H1 (cell line): ENCODE measurements around the gene KRT12. TPM values are rescaled to one million over a fixed set of nuclear protein-coding genes. Genes with fewer than 3 reads are reported as not detected.

ENCODE experiments used
- CTCF ChIA-PET: fragments of 300-600 bp; sonication (Branson Sonifier 250); formaldehyde crosslinking; loops from one replicate; lab custom pipeline; 2021; ENCODE audit not compliant: partially characterized antibody; lab: Charles Lee
- POLR2A ChIA-PET: fragments of 300-600 bp; sonication (Branson Sonifier 250); formaldehyde crosslinking; loops from one replicate; lab custom pipeline; 2021; ENCODE audit warnings: inconsistent platforms; ENCODE audit not compliant: partially characterized antibody; lab: Charles Lee
- DNase-seq, 2 experiments: peaks; one replicate each; pipeline versions ENCODE4 v3.0.0 to v3.0.0-alpha.2; 2010 to 2022; ENCODE audit warnings: low spot score in 2 of 2, low read depth in 1 of 2, mixed read lengths in 1 of 2
- FAIRE-seq: peaks from 2 replicates; lab custom pipeline; 2011; peaks lifted over from hg19 to GRCh38; lab: Jason Lieb, UNC
- H2AFZ ChIP-seq: 2 replicates; pipeline ENCODE4 v1.8.1; 2012; ENCODE audit warnings: low read length, inconsistent platforms
- H2AK5ac ChIP-seq: 2 replicates; pipeline ENCODE4 v1.6.1; 2013; ENCODE audit warnings: low read depth, low read length
- H2BK120ac ChIP-seq: replicated peaks from 2 replicates; pipeline ENCODE3; 2013; ENCODE audit warnings: low read depth, low read length, inconsistent platforms
- H2BK12ac ChIP-seq: 2 replicates; pipeline ENCODE4 v1.6.1; 2013; ENCODE audit warnings: low read depth, low read length
- H2BK15ac ChIP-seq: 2 replicates; pipeline ENCODE4 v1.6.1; 2013; ENCODE audit warnings: low read length
- H2BK20ac ChIP-seq: 2 replicates; pipeline ENCODE4 v1.6.1; 2013; ENCODE audit warnings: low read length
- H2BK5ac ChIP-seq: 2 replicates; pipeline ENCODE4 v1.6.1; 2013; ENCODE audit warnings: low read depth, low read length
- H3K14ac ChIP-seq: 2 replicates; pipeline ENCODE4 v1.6.1; 2013; ENCODE audit warnings: inconsistent platforms; ENCODE audit not compliant: insufficient read length
- H3K18ac ChIP-seq: 2 replicates; pipeline ENCODE4 v1.6.1; 2013; ENCODE audit warnings: low read length; ENCODE audit errors: extremely low read depth
- H3K23ac ChIP-seq: 2 replicates; pipeline ENCODE4 v1.6.1; 2013; ENCODE audit warnings: inconsistent platforms; ENCODE audit not compliant: insufficient read length
- H3K23me2 ChIP-seq: 2 replicates; pipeline ENCODE4 v1.6.1; 2013; ENCODE audit warnings: low read depth, low read length
- H3K27ac ChIP-seq: 2 replicates; pipeline ENCODE4 v1.6.1; 2011; ENCODE audit warnings: low read depth, low read length, inconsistent platforms
- H3K27me3 ChIP-seq, 4 experiments: replicated peaks in 1 of 4; 1 replicate in 1 of 4; 2 replicates in 3 of 4; pipeline versions ENCODE4 v1.6.1 to v1.8.1; 2011 to 2013; ENCODE audit warnings: low read length in 3 of 4, mild to moderate bottlenecking in 3 of 4, inconsistent platforms in 2 of 4, mixed read lengths in 2 of 4, moderate library complexity in 1 of 4; ENCODE audit not compliant: control insufficient read depth in 3 of 4, insufficient read depth in 3 of 4; ENCODE audit errors: extremely low read depth in 1 of 4
- H3K36me3 ChIP-seq, 4 experiments: 2 replicates each; pipeline versions ENCODE4 v1.6.1 to v1.8.1; 2011 to 2013; ENCODE audit warnings: mild to moderate bottlenecking in 4 of 4, low read length in 3 of 4, moderate library complexity in 2 of 4, control low read depth in 1 of 4, inconsistent platforms in 1 of 4; ENCODE audit not compliant: insufficient read depth in 4 of 4, control insufficient read depth in 2 of 4
- H3K4ac ChIP-seq: replicated peaks from 2 replicates; pipeline ENCODE3; 2013; ENCODE audit warnings: low read length, low read depth, mixed read lengths, inconsistent platforms; ENCODE audit not compliant: insufficient read length
- H3K4me1 ChIP-seq, 4 experiments: replicated peaks in 1 of 4; 1 replicate in 1 of 4; 2 replicates in 3 of 4; pipeline versions ENCODE4 v1.6.1 to v1.8.1; 2011 to 2013; ENCODE audit warnings: low read length in 3 of 4, inconsistent platforms in 2 of 4, mixed read lengths in 1 of 4; ENCODE audit not compliant: insufficient read depth in 4 of 4, control insufficient read depth in 3 of 4
- H3K4me2 ChIP-seq, 2 experiments: 2 replicates each; pipeline versions ENCODE4 v1.6.1 to v1.8.1; 2011 to 2013; ENCODE audit warnings: low read depth in 2 of 2, low read length in 2 of 2, control low read depth in 1 of 2, inconsistent platforms in 1 of 2, mild to moderate bottlenecking in 1 of 2; ENCODE audit not compliant: insufficient read depth in 1 of 2
- H3K4me3 ChIP-seq, 4 experiments: fragments of 200-600, 300-600 bp in 1 of 4; sonication (generic), shearing (Covaris generic), sonication (Bioruptor Twin) in 1 of 4; 2 replicates each; pipeline versions ENCODE4 v1.5.1 to v1.8.1; 2011 to 2016; ENCODE audit warnings: low read length in 4 of 4, low read depth in 3 of 4, control low read depth in 2 of 4, inconsistent platforms in 2 of 4, mild to moderate bottlenecking in 2 of 4, mixed read lengths in 1 of 4, moderate library complexity in 1 of 4; ENCODE audit not compliant: insufficient read depth in 2 of 4; ENCODE audit errors: extremely low read depth in 1 of 4
- H3K56ac ChIP-seq: replicated peaks from 2 replicates; pipeline ENCODE3; 2013; ENCODE audit warnings: low read depth, mild to moderate bottlenecking, mixed read lengths, low read length, inconsistent platforms; ENCODE audit not compliant: insufficient read length
- H3K79me1 ChIP-seq: 2 replicates; pipeline ENCODE4 v1.6.1; 2013; ENCODE audit warnings: low read depth, low read length, control low read depth
- H3K79me2 ChIP-seq, 2 experiments: 2 replicates each; pipeline versions ENCODE4 v1.6.1 to v1.8.1; 2012 to 2013; ENCODE audit warnings: low read length in 2 of 2, mild to moderate bottlenecking in 2 of 2, inconsistent platforms in 1 of 2; ENCODE audit not compliant: insufficient read depth in 2 of 2, control insufficient read depth in 1 of 2
- H3K9ac ChIP-seq, 4 experiments: replicated peaks in 1 of 4; 1 replicate in 1 of 4; 2 replicates in 3 of 4; pipeline versions ENCODE4 v1.6.1 to v1.8.1; 2011 to 2013; ENCODE audit warnings: low read depth in 3 of 4, low read length in 3 of 4, control low read depth in 2 of 4, mild to moderate bottlenecking in 2 of 4, moderate library complexity in 2 of 4, inconsistent platforms in 1 of 4; ENCODE audit errors: extremely low read depth in 1 of 4
- H3K9me3 ChIP-seq, 2 experiments: 2 replicates each; pipeline versions ENCODE4 v1.6.1 to v1.8.1; 2012 to 2013; ENCODE audit warnings: mild to moderate bottlenecking in 2 of 2, moderate library complexity in 2 of 2, control low read depth in 1 of 2, inconsistent platforms in 1 of 2, low read depth in 1 of 2, low read length in 1 of 2, mixed read lengths in 1 of 2; ENCODE audit not compliant: insufficient read depth in 2 of 2
- H4K20me1 ChIP-seq, 2 experiments: replicated peaks in 1 of 2; 2 replicates each; pipeline versions ENCODE3 to v1.8.1; 2011 to 2013; ENCODE audit warnings: inconsistent platforms in 2 of 2, low read length in 2 of 2, mild to moderate bottlenecking in 1 of 2; ENCODE audit not compliant: insufficient read depth in 2 of 2, control insufficient read depth in 1 of 2
- H4K5ac ChIP-seq: 2 replicates; pipeline ENCODE4 v1.6.1; 2013; ENCODE audit warnings: low read length, low read depth, mixed read lengths, inconsistent platforms; ENCODE audit not compliant: insufficient read length
- H4K8ac ChIP-seq: 2 replicates; pipeline ENCODE4 v1.8.0; 2013; ENCODE audit warnings: mild to moderate bottlenecking, moderate library complexity, low read length, inconsistent platforms; ENCODE audit not compliant: insufficient read depth; ENCODE audit errors: extremely low read depth
- H4K91ac ChIP-seq: replicated peaks from 2 replicates; pipeline ENCODE3; 2013; ENCODE audit warnings: low read length, mixed read lengths, inconsistent platforms; ENCODE audit not compliant: insufficient read length
- BRCA1 ChIP-seq: IDR thresholded peaks from 2 replicates; pipeline ENCODE4 v1.6.1; 2012; ENCODE audit warnings: low read depth, low read length, improper control_type of control experiment
- CTBP2 ChIP-seq: IDR thresholded peaks from 2 replicates; pipeline ENCODE4 v1.7.0; 2011; ENCODE audit warnings: borderline replicate concordance, mild to moderate bottlenecking, moderate library complexity, mixed read lengths, low read length; ENCODE audit not compliant: insufficient read depth, insufficient read length
- EGR1 ChIP-seq: IDR thresholded peaks from 2 replicates; pipeline ENCODE4 v1.6.1; 2011; ENCODE audit warnings: low read depth, low read length, borderline replicate concordance
- EZH2 ChIP-seq: fragments of 200-600 bp; sonication (generic); IDR thresholded peaks from 2 replicates; pipeline ENCODE4 v1.7.1; 2012; ENCODE audit warnings: low read depth, mild to moderate bottlenecking, moderate library complexity, low read length, inconsistent platforms; ENCODE audit not compliant: severe bottlenecking
- FOSL1 ChIP-seq: IDR thresholded peaks from 2 replicates; pipeline ENCODE4 v1.6.1; 2011; ENCODE audit warnings: mild to moderate bottlenecking, low read depth, low read length, moderate library complexity; ENCODE audit not compliant: insufficient read depth
- KDM4A ChIP-seq: IDR thresholded peaks from one replicate; pipeline ENCODE4 v1.7.1; 2012; ENCODE audit warnings: low read depth, mild to moderate bottlenecking, moderate library complexity, low read length, inconsistent platforms; ENCODE audit not compliant: severe bottlenecking
- MAFK ChIP-seq: IDR thresholded peaks from 2 replicates; pipeline ENCODE4 v1.6.1; 2012; ENCODE audit warnings: low read depth, mild to moderate bottlenecking, improper control_type of control experiment, low read length
- POLR2AphosphoS5 ChIP-seq: IDR thresholded peaks from 2 replicates; pipeline ENCODE4 v1.6.1; 2011; ENCODE audit warnings: low read depth, low read length
- POU5F1 ChIP-seq: IDR thresholded peaks from 2 replicates; pipeline ENCODE4 v1.6.1; 2011; ENCODE audit warnings: low read depth, mild to moderate bottlenecking, low read length, moderate library complexity
- RAD21 ChIP-seq, 2 experiments: IDR thresholded peaks in 1 of 2; conservative IDR thresholded peaks in 1 of 2; 2 replicates each; pipeline ENCODE4 v1.6.1; 2011; ENCODE audit warnings: low read depth in 2 of 2, low read length in 2 of 2, improper control_type of control experiment in 1 of 2, inconsistent platforms in 1 of 2, mild to moderate bottlenecking in 1 of 2, moderate library complexity in 1 of 2
- RBBP5 ChIP-seq: IDR thresholded peaks from 2 replicates; pipeline ENCODE4 v1.7.1; 2012; ENCODE audit warnings: low read depth, mild to moderate bottlenecking, inconsistent platforms, low read length, moderate library complexity, borderline replicate concordance
- RFX5 ChIP-seq: IDR thresholded peaks from 2 replicates; pipeline ENCODE4 v1.6.1; 2011; ENCODE audit warnings: low read depth, low read length, improper control_type of control experiment, borderline replicate concordance
- RXRA ChIP-seq: IDR thresholded peaks from 2 replicates; pipeline ENCODE4 v1.6.1; 2011; ENCODE audit warnings: low read depth, mild to moderate bottlenecking, low read length, moderate library complexity; ENCODE audit not compliant: insufficient read depth
- TEAD4 ChIP-seq: IDR thresholded peaks from 2 replicates; pipeline ENCODE4 v1.6.1; 2012; ENCODE audit warnings: low read depth, low read length, inconsistent platforms, mixed read lengths
- WGBS, 2 experiments: shearing (Covaris generic) in 1 of 2; methylation state at CpG; one replicate each; pipeline versions ENCODE4 v1.1.6 to v1.1.7; 2013 to 2015; ENCODE audit warnings: low lambda C conversion rate in 2 of 2, mixed read lengths in 2 of 2, inconsistent platforms in 1 of 2, low coverage in 1 of 2, missing lambda C conversion rate in 1 of 2; ENCODE audit not compliant: insufficient replicate concordance in 2 of 2, insufficient coverage in 1 of 2, insufficient read length in 1 of 2; ENCODE audit errors: extremely low coverage in 1 of 2, missing lambda C conversion rate in 1 of 2; 5-methylcytosine and 5-hydroxymethylcytosine counted together
- polyA plus RNA-seq, 7 experiments: library from polyadenylated mRNA; depleted of rRNA in 3 of 7; stranded (reverse) in 5 of 7; unstranded in 2 of 7; fragments of >200 nt in 5 of 7; fragments of 200-250 nt in 2 of 7; gene quantifications; 1 replicate in 5 of 7; 2 replicates in 1 of 7; 4 replicates in 1 of 7; pipeline versions ENCODE4 v1.2.1 to v1.2.3, GENCODE V29; 2011 to 2013; ENCODE audit warnings: missing spikeins in 2 of 7, mixed read lengths in 2 of 7
- total RNA-seq: library from RNA; stranded (reverse); fragmentation: NEBNext Ultra II Directional; extraction: Animal tissue kit (Norgen Biotek cat#: 25700); gene quantifications from 2 replicates; pipeline ENCODE4 v1.2.1, GENCODE V29; 2021

Gene KRT12
- total and polyA plus RNA-seq, 2 of the 8 experiments (the other 6 are each of a cell fraction or from before 2014, with no cell fraction given): not detected

- Histone ChIP-seq H3K9ac (no peak overlapping the region), H3K18ac (no peak overlapping the region), H4K20me1 (no peaks in the 10 kb centered on the region), H4K5ac (no peak overlapping the region), H3K4me3 (no peak overlapping the region), H3K79me2 (no peaks in the 10 kb centered on the region)
- TF ChIP-seq TEAD4: no peak
- no peak for TF ChIP-seq RFX5
- no peak for TF ChIP-seq POLR2AphosphoS5
- TF ChIP-seq RBBP5: no peak
- TF ChIP-seq FOSL1: no peak
- no peak for TF ChIP-seq KDM4A
- TF ChIP-seq BRCA1: no peak
- TF ChIP-seq RXRA: no peak
- TF ChIP-seq EZH2: no peak
- TF ChIP-seq EGR1: no peak
- TF ChIP-seq CTBP2: no peak
- TF ChIP-seq MAFK: no peak
- TF ChIP-seq RAD21 (IDR thresholded peaks at IDR 0.05 in 1 of 2, conservative IDR thresholded peaks at IDR 0.05 in 1 of 2; ENCODE audit: low read depth in 2 of 2, low read length in 2 of 2): no peak
- no peak for TF ChIP-seq POU5F1
- TF ChIP-seq, all 59 proteins: peak for 0
- H2BK120ac ChIP-seq: no peak overlapping the region
- no peaks in the 10 kb centered on the region; a peak in 1 of 7 replicates for H3K4me1 ChIP-seq
- no peak overlapping the region for H4K91ac ChIP-seq
- FAIRE-seq (no peak), DNase-seq (no peak)
- H2BK20ac ChIP-seq: no peak overlapping the region
- no peaks in the 10 kb centered on the region for H3K23me2 ChIP-seq
- ChIA-PET CTCF (interaction anchor here (1.0 to 1.1 kb wide), 2 partner anchors 18 to 200 kb away, joined by 3 read pairs; no protein-coding TSS in a partner anchor), POLR2A (no interaction called here)
- H3K9me3 ChIP-seq: no peaks in the 10 kb centered on the region
- no peak overlapping the region for H4K8ac ChIP-seq
- H2BK12ac ChIP-seq: no peak overlapping the region
- no peak overlapping the region for H3K4ac ChIP-seq
- H2BK15ac ChIP-seq: no peak overlapping the region
- no peaks in the 10 kb centered on the region for H3K79me1 ChIP-seq
- H2BK5ac ChIP-seq: no peak overlapping the region
- WGBS, 2 experiments: 89% methylated on average over 1 of the region's 1 CpG; no CpG with 5 or more reads in 1 of the 2 experiments
- H2AK5ac ChIP-seq: no peak overlapping the region
- H2AFZ ChIP-seq: no peak overlapping the region
- no peaks in the 10 kb centered on the region; a peak in 1 of 7 replicates for H3K27me3 ChIP-seq
- no peak overlapping the region for H3K23ac ChIP-seq
- H3K4me2 ChIP-seq: no peak overlapping the region
- H3K27ac ChIP-seq: no peak overlapping the region
- H3K56ac ChIP-seq: no peak overlapping the region
- no peak overlapping the region for H3K14ac ChIP-seq
- peaks cover 0 to 5% (median 4%) of the 10 kb centered on the region in 4 experiments; a peak in 2 of 8 replicates for H3K36me3 ChIP-seq
Observed at GRCh38 chr17:40815381-40815780, 51.6 kb downstream of the KRT12 start.
